Mesenchymal stem cell (in vitro differentiated cells and primary cell): Measurements from ENCODE around the gene TMEFF2.

Source experiments
- DNase-seq: peaks from one replicate; pipeline ENCODE4 v3.0.0-alpha.2; 2013
- H2AFZ ChIP-seq: one replicate; pipeline ENCODE4 v1.6.1; 2013; ENCODE audit warnings: low read depth, mild to moderate bottlenecking, control low read depth, inconsistent platforms, low read length, moderate library complexity
- H2AK5ac ChIP-seq: 2 replicates; pipeline ENCODE4 v1.6.1; 2013; ENCODE audit warnings: low read length, moderate library complexity, mild to moderate bottlenecking, inconsistent platforms; ENCODE audit not compliant: severe bottlenecking
- H2BK120ac ChIP-seq: one replicate; pipeline ENCODE4 v1.6.1; 2013; ENCODE audit warnings: low read depth, mild to moderate bottlenecking, inconsistent platforms, low read length, moderate library complexity
- H2BK12ac ChIP-seq, 2 experiments: one replicate each; pipeline ENCODE4 v1.6.1; 2013; ENCODE audit warnings: inconsistent platforms in 2 of 2, low read length in 2 of 2, mild to moderate bottlenecking in 2 of 2, moderate library complexity in 2 of 2, control low read depth in 1 of 2
- H2BK15ac ChIP-seq: one replicate; pipeline ENCODE4 v1.6.1; 2013; ENCODE audit warnings: mild to moderate bottlenecking, low read depth, inconsistent platforms; ENCODE audit not compliant: poor library complexity, severe bottlenecking
- H2BK5ac ChIP-seq: 2 replicates; pipeline ENCODE4 v1.6.1; 2013; ENCODE audit warnings: low read depth, mild to moderate bottlenecking, low read length, control low read depth, inconsistent platforms; ENCODE audit not compliant: poor library complexity, severe bottlenecking
- H3K14ac ChIP-seq, 2 experiments: one replicate each; pipeline ENCODE4 v1.6.1; 2013; ENCODE audit warnings: inconsistent platforms in 2 of 2, low read length in 2 of 2, control low read depth in 1 of 2, mild to moderate bottlenecking in 1 of 2, moderate library complexity in 1 of 2
- H3K18ac ChIP-seq, 2 experiments: one replicate each; pipeline ENCODE4 v1.6.1; 2013; ENCODE audit warnings: inconsistent platforms in 2 of 2, low read length in 2 of 2, control low read depth in 1 of 2, low read depth in 1 of 2, mild to moderate bottlenecking in 1 of 2
- H3K23ac ChIP-seq, 2 experiments: one replicate each; pipeline ENCODE4 v1.6.1; 2013; ENCODE audit warnings: inconsistent platforms in 2 of 2, low read length in 2 of 2, mild to moderate bottlenecking in 2 of 2, moderate library complexity in 2 of 2, control low read depth in 1 of 2
- H3K27ac ChIP-seq: 2 replicates; pipeline ENCODE4 v1.5.1; 2013; ENCODE audit warnings: mild to moderate bottlenecking, moderate library complexity, low read length, control low read depth, inconsistent platforms; ENCODE audit not compliant: poor library complexity, severe bottlenecking
- H3K27me3 ChIP-seq, 2 experiments: 2 replicates each; pipeline versions ENCODE4 v1.6.1 to v1.7.0; 2013; ENCODE audit warnings: low read length in 2 of 2, mild to moderate bottlenecking in 2 of 2, moderate library complexity in 2 of 2, control low read depth in 1 of 2, inconsistent platforms in 1 of 2; ENCODE audit not compliant: control insufficient read depth in 1 of 2, insufficient read depth in 1 of 2
- H3K36me3 ChIP-seq, 2 experiments: 2 replicates each; pipeline versions ENCODE4 v1.6.1 to v1.7.0; 2013; ENCODE audit warnings: low read length in 2 of 2, control low read depth in 1 of 2, inconsistent platforms in 1 of 2, low read depth in 1 of 2, mild to moderate bottlenecking in 1 of 2; ENCODE audit not compliant: insufficient read depth in 2 of 2, control insufficient read depth in 1 of 2
- H3K4ac ChIP-seq, 2 experiments: one replicate each; pipeline ENCODE4 v1.6.1; 2013; ENCODE audit warnings: inconsistent platforms in 2 of 2, low read length in 2 of 2, mild to moderate bottlenecking in 2 of 2, moderate library complexity in 2 of 2, control low read depth in 1 of 2, low read depth in 1 of 2
- H3K4me1 ChIP-seq: 2 replicates; pipeline ENCODE4 v1.6.1; 2013; ENCODE audit warnings: low read depth, low read length, control low read depth; ENCODE audit not compliant: control insufficient read depth, insufficient read depth
- H3K4me2 ChIP-seq: 2 replicates; pipeline ENCODE4 v1.6.1; 2013; ENCODE audit warnings: low read length, mild to moderate bottlenecking, inconsistent platforms; ENCODE audit not compliant: poor library complexity, severe bottlenecking
- H3K4me3 ChIP-seq, 2 experiments: 2 replicates each; pipeline versions ENCODE4 v1.5.1 to v1.7.0; 2013; ENCODE audit warnings: low read length in 2 of 2, mild to moderate bottlenecking in 2 of 2, control low read depth in 1 of 2, low read depth in 1 of 2; ENCODE audit not compliant: insufficient read depth in 1 of 2
- H3K79me1 ChIP-seq: replicated peaks from 2 replicates; pipeline ENCODE4 v1.6.1; 2013; ENCODE audit warnings: mild to moderate bottlenecking, control low read depth, low read length, inconsistent platforms; ENCODE audit not compliant: poor library complexity, severe bottlenecking
- H3K9ac ChIP-seq: 2 replicates; pipeline ENCODE4 v1.7.0; 2013; ENCODE audit warnings: mild to moderate bottlenecking, low read length, moderate library complexity
- H3K9me3 ChIP-seq: 2 replicates; pipeline ENCODE4 v1.7.0; 2013; ENCODE audit warnings: mild to moderate bottlenecking, low read length; ENCODE audit not compliant: control insufficient read depth
- H4K8ac ChIP-seq: one replicate; pipeline ENCODE4 v1.6.1; 2013; ENCODE audit warnings: inconsistent platforms, mild to moderate bottlenecking, low read length, moderate library complexity
- H4K91ac ChIP-seq: one replicate; pipeline ENCODE4 v1.6.1; 2013; ENCODE audit warnings: mild to moderate bottlenecking, low read length, inconsistent platforms
- WGBS: methylation state at CpG from one replicate; pipeline ENCODE4 v1.1.7; 2013; ENCODE audit warnings: mixed read lengths; 5-methylcytosine and 5-hydroxymethylcytosine counted together

Gene TMEFF2

GRCh38 chr2:192184349-192184748, 10.4 kb downstream of the TMEFF2 start:
- Histone ChIP-seq H2AK5ac (no peak overlapping the region), H2BK12ac (no peak overlapping the region), H3K27ac (no peak overlapping the region), H2BK5ac (no peak overlapping the region), H2AFZ (no peak overlapping the region), H3K4me1 (no peaks in the 10 kb centered on the region), H3K36me3 (no peaks in the 10 kb centered on the region), H2BK120ac (no peak overlapping the region), H3K27me3 (no peaks in the 10 kb centered on the region), H3K9ac (no peak overlapping the region), H3K79me1 (no peaks in the 10 kb centered on the region), H2BK15ac (no peak overlapping the region), H4K91ac (no peak overlapping the region), H3K9me3 (no peaks in the 10 kb centered on the region), H3K23ac (no peak overlapping the region), H3K4me3 (no peak overlapping the region), H3K4ac (no peak overlapping the region), H3K4me2 (no peak overlapping the region), H4K8ac (no peak overlapping the region), H3K14ac (no peak overlapping the region), H3K18ac (no peak overlapping the region)
- DNase-seq = no peak
- WGBS = 100% methylated on average over 1 of the region's 2 CpGs

GRCh38 chr2:192183296-192183695, 11.4 kb downstream of the TMEFF2 start:
- Histone ChIP-seq H2AK5ac (no peak overlapping the region), H2BK5ac (no peak overlapping the region), H3K4ac (no peak overlapping the region), H4K91ac (no peak overlapping the region), H2AFZ (no peak overlapping the region), H3K4me3 (no peak overlapping the region), H3K14ac (no peak overlapping the region), H3K4me1 (no peaks in the 10 kb centered on the region), H3K18ac (no peak overlapping the region), H2BK120ac (no peak overlapping the region), H3K9me3 (no peaks in the 10 kb centered on the region), H3K23ac (no peak overlapping the region), H4K8ac (no peak overlapping the region), H2BK15ac (no peak overlapping the region), H2BK12ac (no peak overlapping the region), H3K36me3 (no peaks in the 10 kb centered on the region), H3K79me1 (no peaks in the 10 kb centered on the region), H3K4me2 (no peak overlapping the region), H3K27ac (no peak overlapping the region), H3K9ac (no peak overlapping the region), H3K27me3 (no peaks in the 10 kb centered on the region)
- no CpG with 5 or more reads among the region's 1 CpG for WGBS
- no peak for DNase-seq

GRCh38 chr2:192166946-192167345, 27.8 kb downstream of the TMEFF2 start:
- H3K4me2 ChIP-seq = no peak overlapping the region
- no peak overlapping the region for H2BK15ac ChIP-seq
- H3K23ac ChIP-seq = no peak overlapping the region
- no peak overlapping the region for H3K4me3 ChIP-seq
- no peaks in the 10 kb centered on the region for H3K4me1 ChIP-seq
- H3K14ac ChIP-seq = no peak overlapping the region
- H4K8ac ChIP-seq = no peak overlapping the region
- no peaks in the 10 kb centered on the region for H3K27me3 ChIP-seq
- H3K27ac ChIP-seq = no peak overlapping the region
- H3K18ac ChIP-seq = no peak overlapping the region
- WGBS = no CpG with 5 or more reads among the region's 2 CpGs
- H3K9ac ChIP-seq = no peak overlapping the region
- no peak overlapping the region for H3K4ac ChIP-seq
- no peak overlapping the region for H2AK5ac ChIP-seq
- H2BK5ac ChIP-seq = no peak overlapping the region
- no peak overlapping the region for H2BK12ac ChIP-seq
- DNase-seq = no peak
- no peaks in the 10 kb centered on the region for H3K9me3 ChIP-seq
- no peak overlapping the region for H2AFZ ChIP-seq
- H3K36me3 ChIP-seq = no peaks in the 10 kb centered on the region
- H4K91ac ChIP-seq = no peak overlapping the region
- H3K79me1 ChIP-seq = no peaks in the 10 kb centered on the region
- H2BK120ac ChIP-seq = no peak overlapping the region

GRCh38 chr2:192165842-192166241, 28.9 kb downstream of the TMEFF2 start:
- H4K8ac ChIP-seq = no peak overlapping the region
- H3K79me1 ChIP-seq = no peaks in the 10 kb centered on the region
- 91% methylated on average over 3 of the region's 4 CpGs for WGBS
- H3K9ac ChIP-seq = no peak overlapping the region
- no peak overlapping the region for H2BK120ac ChIP-seq
- H3K4me1 ChIP-seq = no peaks in the 10 kb centered on the region
- no peak overlapping the region for H2BK5ac ChIP-seq
- no peaks in the 10 kb centered on the region for H3K36me3 ChIP-seq
- no peak overlapping the region for H3K27ac ChIP-seq
- H3K23ac ChIP-seq = no peak overlapping the region
- no peak overlapping the region for H3K18ac ChIP-seq
- no peak overlapping the region for H3K4ac ChIP-seq
- no peak overlapping the region for H2AK5ac ChIP-seq
- H2BK12ac ChIP-seq = no peak overlapping the region
- no peaks in the 10 kb centered on the region for H3K9me3 ChIP-seq
- no peak overlapping the region for H3K14ac ChIP-seq
- no peak for DNase-seq
- H3K4me2 ChIP-seq = no peak overlapping the region
- H3K27me3 ChIP-seq = no peaks in the 10 kb centered on the region
- no peak overlapping the region for H4K91ac ChIP-seq
- no peak overlapping the region for H3K4me3 ChIP-seq
- no peak overlapping the region for H2AFZ ChIP-seq
- H2BK15ac ChIP-seq = no peak overlapping the region
